MM.1S (cell line): ENCODE data around the gene NAALADL2.

Experiments
- DNase-seq: peaks from one replicate; pipeline ENCODE4 v3.0.0-alpha.2; 2015
- H2AFZ ChIP-seq: fragments of 300-600 bp; sonication (generic); 2 replicates; pipeline ENCODE4 v1.6.0; 2016; ENCODE audit warnings: antibody characterized with exemption, low read length
- H3F3A ChIP-seq: fragments of 300-600 bp; sonication (generic); 2 replicates; pipeline ENCODE4 v1.6.1; 2016; ENCODE audit warnings: mild to moderate bottlenecking, antibody characterized with exemption, low read length, moderate library complexity, mixed read lengths; ENCODE audit not compliant: insufficient read depth
- H3K27ac ChIP-seq: fragments of 300-600 bp; sonication (generic); 2 replicates; pipeline ENCODE4 v1.5.1; 2016; ENCODE audit warnings: mild to moderate bottlenecking, low read length
- H3K27me3 ChIP-seq: fragments of 300-600 bp; sonication (generic); replicated peaks from 2 replicates; pipeline ENCODE4 v1.6.0; 2016; ENCODE audit warnings: low read length; ENCODE audit not compliant: insufficient read depth
- H3K36me3 ChIP-seq: fragments of 300-600 bp; sonication (generic); replicated peaks from 2 replicates; pipeline ENCODE4 v1.6.1; 2016; ENCODE audit warnings: mild to moderate bottlenecking, low read length, mixed read lengths; ENCODE audit not compliant: insufficient read depth
- H3K4me1 ChIP-seq: fragments of 300-600 bp; sonication (generic); 2 replicates; pipeline ENCODE4 v1.6.1; 2016; ENCODE audit warnings: low read length, mixed read lengths
- H3K4me2 ChIP-seq: fragments of 300-600 bp; sonication (generic); 2 replicates; pipeline ENCODE4 v1.6.0; 2016; ENCODE audit warnings: low read depth, low read length
- H3K4me3 ChIP-seq: fragments of 300-600 bp; sonication (generic); 2 replicates; pipeline ENCODE4 v1.5.1; 2016; ENCODE audit warnings: low read length, mixed read lengths
- H3K79me2 ChIP-seq: fragments of 300-600 bp; sonication (generic); 2 replicates; pipeline ENCODE4 v1.6.1; 2016; ENCODE audit warnings: mixed run types, low read length, mixed read lengths
- H3K9ac ChIP-seq: fragments of 300-600 bp; sonication (generic); 2 replicates; pipeline ENCODE4 v1.6.1; 2016; ENCODE audit warnings: low read length, mixed read lengths
- H3K9me2 ChIP-seq: fragments of 300-600 bp; sonication (generic); replicated peaks from 2 replicates; pipeline ENCODE4 v1.6.1; 2016; ENCODE audit warnings: mild to moderate bottlenecking, low read length, mixed read lengths; ENCODE audit not compliant: insufficient read depth
- H3K9me3 ChIP-seq: fragments of 300-600 bp; sonication (generic); replicated peaks from 2 replicates; pipeline ENCODE4 v1.6.1; 2016; ENCODE audit warnings: mild to moderate bottlenecking, low read length, mixed read lengths; ENCODE audit not compliant: insufficient read depth
- H4K20me1 ChIP-seq: fragments of 300-600 bp; sonication (generic); 2 replicates; pipeline ENCODE4 v1.6.1; 2016; ENCODE audit warnings: mild to moderate bottlenecking, low read length, moderate library complexity, mixed read lengths; ENCODE audit not compliant: insufficient read depth
- CTCF ChIP-seq: fragments of 300-600 bp; sonication (generic); IDR thresholded peaks from 2 replicates; pipeline ENCODE4 v1.5.1; 2016; ENCODE audit warnings: antibody characterized with exemption, low read length, mixed read lengths
- EZH2 ChIP-seq: fragments of 300-600 bp; sonication (generic); optimal IDR thresholded peaks from 2 replicates; pipeline ENCODE3; 2017; ENCODE audit warnings: low read depth, mild to moderate bottlenecking, antibody characterized with exemption, low read length, mixed read lengths
- EZH2phosphoT487 ChIP-seq: fragments of 300-600 bp; sonication (generic); IDR thresholded peaks from 2 replicates; pipeline ENCODE4 v1.6.1; 2018; ENCODE audit warnings: antibody characterized with exemption, low read length

NAALADL2 gene

DNA sequence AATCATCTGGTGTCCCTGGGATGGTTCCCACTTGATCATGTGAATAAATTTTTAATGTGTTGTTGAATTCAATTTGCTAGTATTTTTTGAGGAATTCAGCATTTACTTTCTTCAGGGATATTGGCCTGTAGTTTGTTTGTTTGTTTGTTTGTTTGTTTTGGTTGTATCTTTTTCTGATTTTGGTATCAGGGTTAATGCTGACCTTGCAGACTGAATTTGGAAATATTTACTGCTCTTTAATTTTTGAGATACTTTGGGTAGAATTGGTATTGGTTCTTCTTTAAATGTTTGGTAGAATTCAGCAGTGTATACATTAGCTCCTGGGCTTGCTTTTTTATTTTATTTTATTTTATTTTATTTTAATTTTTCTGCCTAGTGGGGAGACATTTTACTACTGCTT is 803.7 kb downstream of the NAALADL2 start:
- Histone ChIP-seq H3K9me2 (no peaks in the 10 kb centered on the region), H3K4me3 (no peak overlapping the region), H3K9ac (no peak overlapping the region), H3K4me1 (no peaks in the 10 kb centered on the region), H3F3A (no peaks in the 10 kb centered on the region), H4K20me1 (no peaks in the 10 kb centered on the region), H3K4me2 (no peak overlapping the region), H3K27ac (no peak overlapping the region), H3K36me3 (no peaks in the 10 kb centered on the region), H2AFZ (no peak overlapping the region), H3K27me3 (no peaks in the 10 kb centered on the region), H3K9me3 (no peaks in the 10 kb centered on the region), H3K79me2 (no peaks in the 10 kb centered on the region)
- no peak for TF ChIP-seq EZH2
- no peak for TF ChIP-seq EZH2phosphoT487
- no peak for TF ChIP-seq CTCF
- no peak for DNase-seq

- H3K79me2 ChIP-seq = no peaks in the 10 kb centered on the region
- H2AFZ ChIP-seq = no peak overlapping the region
- H3K36me3 ChIP-seq = no peaks in the 10 kb centered on the region
- no peaks in the 10 kb centered on the region for H3K4me1 ChIP-seq
- H3K4me2 ChIP-seq = no peak overlapping the region
- no peaks in the 10 kb centered on the region for H3F3A ChIP-seq
- H3K27me3 ChIP-seq = no peaks in the 10 kb centered on the region
- no peak for TF ChIP-seq EZH2phosphoT487
- no peak for TF ChIP-seq CTCF
- no peak for TF ChIP-seq EZH2
- no peaks in the 10 kb centered on the region for H3K9me2 ChIP-seq
- no peak for DNase-seq
- H3K9me3 ChIP-seq = no peaks in the 10 kb centered on the region
- no peak overlapping the region for H3K27ac ChIP-seq
- H4K20me1 ChIP-seq = no peaks in the 10 kb centered on the region
- no peak overlapping the region for H3K4me3 ChIP-seq
- H3K9ac ChIP-seq = no peak overlapping the region
Measured at GRCh38 chr3:175664911-175665310, 805.8 kb downstream of the NAALADL2 start.

GRCh38 chr3:175668300-175668699 is 809.2 kb downstream of the NAALADL2 start:
- H4K20me1 ChIP-seq = no peaks in the 10 kb centered on the region
- TF ChIP-seq CTCF (no peak), EZH2phosphoT487 (no peak), EZH2 (no peak)

GRCh38 chr3:175670557-175670956 is 811.4 kb downstream of the NAALADL2 start:
- Histone ChIP-seq H3K27me3 (no peaks in the 10 kb centered on the region), H3K9ac (no peak overlapping the region), H2AFZ (no peak overlapping the region), H3F3A (no peaks in the 10 kb centered on the region), H4K20me1 (no peaks in the 10 kb centered on the region), H3K79me2 (no peaks in the 10 kb centered on the region), H3K36me3 (no peaks in the 10 kb centered on the region), H3K4me1 (no peaks in the 10 kb centered on the region), H3K9me3 (no peaks in the 10 kb centered on the region), H3K4me2 (no peak overlapping the region), H3K4me3 (no peak overlapping the region), H3K9me2 (no peaks in the 10 kb centered on the region), H3K27ac (no peak overlapping the region)
- no peak for DNase-seq
- TF ChIP-seq CTCF = no peak
- no peak for TF ChIP-seq EZH2
- TF ChIP-seq EZH2phosphoT487 = no peak

More at GRCh38 chr3:175668300-175668699, 809.2 kb downstream of the NAALADL2 start:
- no peaks in the 10 kb centered on the region for H3K4me1 ChIP-seq
- no peak overlapping the region for H3K27ac ChIP-seq
- H3K9me3 ChIP-seq = no peaks in the 10 kb centered on the region
- H3K9me2 ChIP-seq = no peaks in the 10 kb centered on the region
- no peaks in the 10 kb centered on the region for H3K36me3 ChIP-seq
- H3K4me3 ChIP-seq = no peak overlapping the region
- H3K79me2 ChIP-seq = no peaks in the 10 kb centered on the region
- H3K9ac ChIP-seq = no peak overlapping the region
- H2AFZ ChIP-seq = no peak overlapping the region
- no peak for DNase-seq
- H3K27me3 ChIP-seq = no peaks in the 10 kb centered on the region
- H3K4me2 ChIP-seq = no peak overlapping the region
- H3F3A ChIP-seq = no peaks in the 10 kb centered on the region
